ENCODE results near the gene CPA1.
A peak's percentile ranks its signal among the peaks of the same experiment; 100 is the strongest.

The CPA1 gene

DNA sequence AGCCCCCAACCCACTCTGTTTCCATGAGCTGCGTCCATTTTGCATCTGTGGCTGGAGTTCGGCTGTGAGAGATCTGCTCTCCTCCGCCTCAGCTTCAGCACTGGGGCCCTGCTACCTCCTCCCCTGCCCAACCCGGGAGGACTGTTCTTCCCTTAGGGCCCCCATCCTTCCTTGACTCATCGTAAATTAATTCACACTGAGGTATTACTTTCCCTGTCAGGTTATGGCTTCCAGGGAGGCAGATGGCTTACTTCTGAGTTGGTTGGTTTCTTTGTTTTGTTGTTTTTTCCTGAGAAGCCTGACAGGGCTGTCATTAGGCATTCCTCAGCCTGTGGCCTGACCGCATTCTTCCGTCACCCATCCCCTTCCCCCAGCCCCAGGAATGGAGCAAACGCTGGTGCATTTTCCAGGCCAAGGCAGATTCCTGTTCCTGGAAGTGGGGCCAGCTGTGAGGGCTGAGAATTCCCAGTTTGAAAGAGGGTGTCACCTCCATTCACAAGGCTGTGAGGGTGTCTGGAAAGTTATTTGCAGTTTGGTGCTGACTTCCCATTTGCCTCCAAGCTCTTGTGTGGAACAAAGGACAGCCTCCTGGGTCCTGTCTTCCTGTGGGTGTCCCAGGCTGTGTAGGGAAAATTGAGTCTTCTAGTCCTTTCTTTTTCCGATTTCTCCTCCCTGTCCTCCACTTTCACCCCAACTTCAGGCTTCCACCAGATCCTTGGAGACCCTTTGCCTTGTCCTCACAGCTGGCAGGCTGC, 24.0 kb upstream of the CPA1 start:
- no peak overlapping the region for H3K4me3 ChIP-seq (ENCODE audit: low read depth, low read length, poor library complexity, severe bottlenecking)
- TF ChIP-seq EZH2 (IDR thresholded peaks at IDR 0.05; ENCODE audit: borderline replicate concordance, low read length): no peak
- TF ChIP-seq, protein P1, sequence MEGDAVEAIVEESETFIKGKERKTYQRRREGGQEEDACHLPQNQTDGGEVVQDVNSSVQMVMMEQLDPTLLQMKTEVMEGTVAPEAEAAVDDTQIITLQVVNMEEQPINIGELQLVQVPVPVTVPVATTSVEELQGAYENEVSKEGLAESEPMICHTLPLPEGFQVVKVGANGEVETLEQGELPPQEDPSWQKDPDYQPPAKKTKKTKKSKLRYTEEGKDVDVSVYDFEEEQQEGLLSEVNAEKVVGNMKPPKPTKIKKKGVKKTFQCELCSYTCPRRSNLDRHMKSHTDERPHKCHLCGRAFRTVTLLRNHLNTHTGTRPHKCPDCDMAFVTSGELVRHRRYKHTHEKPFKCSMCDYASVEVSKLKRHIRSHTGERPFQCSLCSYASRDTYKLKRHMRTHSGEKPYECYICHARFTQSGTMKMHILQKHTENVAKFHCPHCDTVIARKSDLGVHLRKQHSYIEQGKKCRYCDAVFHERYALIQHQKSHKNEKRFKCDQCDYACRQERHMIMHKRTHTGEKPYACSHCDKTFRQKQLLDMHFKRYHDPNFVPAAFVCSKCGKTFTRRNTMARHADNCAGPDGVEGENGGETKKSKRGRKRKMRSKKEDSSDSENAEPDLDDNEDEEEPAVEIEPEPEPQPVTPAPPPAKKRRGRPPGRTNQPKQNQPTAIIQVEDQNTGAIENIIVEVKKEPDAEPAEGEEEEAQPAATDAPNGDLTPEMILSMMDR (IDR thresholded peaks at IDR 0.05; ENCODE audit: low read length): no peak
- no peaks in the 10 kb centered on the region for H3K27me3 ChIP-seq (ENCODE audit: insufficient read depth, low read length)
- peaks cover 45% of the 10 kb centered on the region for H3K4me1 ChIP-seq (ENCODE audit: insufficient read depth, low read length, severe bottlenecking)
- H3K9me3 ChIP-seq (ENCODE audit: low read length): peaks cover 26% of the 10 kb centered on the region; the same call in 1 of the 2 replicates
- H3K4me2 ChIP-seq (ENCODE audit: low read length): no peak overlapping the region
- H3F3A ChIP-seq (ENCODE audit: insufficient read depth, low read length): no peaks in the 10 kb centered on the region
- no peaks in the 10 kb centered on the region for H3K9me2 ChIP-seq (ENCODE audit: low read depth, low read length)
- peak overlapping the region; percentile 21 for H3K27ac ChIP-seq (ENCODE audit: low read depth, low read length, poor library complexity, severe bottlenecking)
- H3K79me2 ChIP-seq (ENCODE audit: insufficient read depth, low read length): no peaks in the 10 kb centered on the region
- no peak overlapping the region for H2AFZ ChIP-seq (ENCODE audit: low read length)
- H3K9ac ChIP-seq (ENCODE audit: low read length): no peak overlapping the region; the same call in 1 of the 2 replicates
- no peaks in the 10 kb centered on the region for H4K20me1 ChIP-seq (ENCODE audit: insufficient read depth, low read length)
- no peaks in the 10 kb centered on the region; the same call in 1 of the 2 replicates for H3K36me3 ChIP-seq (ENCODE audit: insufficient read depth, low read length)

DNA sequence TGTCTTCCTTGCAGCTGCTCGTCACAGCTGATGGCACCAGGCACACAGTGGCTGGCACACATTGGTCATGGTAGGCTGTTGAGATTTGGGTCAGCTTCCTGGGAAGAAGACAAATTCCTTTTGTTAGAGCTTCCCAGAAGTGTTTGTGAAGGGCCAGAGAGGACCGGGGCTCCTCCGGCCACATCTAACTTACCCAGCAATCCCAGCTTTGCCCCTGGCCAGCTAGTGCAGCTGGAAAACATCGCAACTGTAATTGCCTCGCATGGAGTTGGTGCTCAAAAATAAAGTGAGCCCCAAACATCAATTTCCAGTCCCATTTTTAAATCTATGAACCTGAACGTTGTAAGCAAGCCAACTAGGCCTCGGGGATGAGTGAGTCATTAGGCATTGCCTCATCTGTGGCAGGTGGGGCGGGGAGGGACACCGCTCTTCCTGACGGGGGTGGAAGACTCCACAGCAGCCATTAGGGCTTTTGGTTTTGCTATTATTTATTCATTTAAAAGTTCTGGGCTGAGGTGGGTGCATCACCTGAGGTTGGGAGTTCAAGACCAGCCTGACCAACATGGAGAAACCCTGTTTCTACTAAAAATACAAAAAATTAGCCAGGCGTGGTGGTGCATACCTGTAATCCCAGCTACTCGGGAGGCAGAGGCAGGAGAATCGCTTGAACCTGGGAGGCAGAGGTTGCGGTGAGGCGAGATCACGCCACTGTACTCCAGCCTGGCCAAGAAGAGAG, 23.2 kb upstream of the CPA1 start:
- Histone ChIP-seq H3K79me2 (ENCODE audit: insufficient read depth, low read length) (no peaks in the 10 kb centered on the region), H3F3A (ENCODE audit: insufficient read depth, low read length) (no peaks in the 10 kb centered on the region), H3K4me1 (ENCODE audit: insufficient read depth, low read length, severe bottlenecking) (peaks cover 40% of the 10 kb centered on the region), H3K27ac (ENCODE audit: low read depth, low read length, poor library complexity, severe bottlenecking) (peak overlapping the region; percentile 21), H3K27me3 (ENCODE audit: insufficient read depth, low read length) (no peaks in the 10 kb centered on the region), H3K4me2 (ENCODE audit: low read length) (no peak overlapping the region), H3K9me3 (ENCODE audit: low read length) (peaks cover 26% of the 10 kb centered on the region; the same call in 1 of the 2 replicates), H2AFZ (ENCODE audit: low read length) (no peak overlapping the region), H3K9ac (ENCODE audit: low read length) (no peak overlapping the region), H4K20me1 (ENCODE audit: insufficient read depth, low read length) (no peaks in the 10 kb centered on the region), H3K36me3 (ENCODE audit: insufficient read depth, low read length) (no peaks in the 10 kb centered on the region; the same call in 1 of the 2 replicates), H3K9me2 (ENCODE audit: low read depth, low read length) (no peaks in the 10 kb centered on the region), H3K4me3 (ENCODE audit: low read depth, low read length, poor library complexity, severe bottlenecking) (no peak overlapping the region)
- TF ChIP-seq, protein P1 (IDR thresholded peaks at IDR 0.05; ENCODE audit: low read length): no peak
- TF ChIP-seq EZH2 (IDR thresholded peaks at IDR 0.05; ENCODE audit: borderline replicate concordance, low read length): no peak

DNA sequence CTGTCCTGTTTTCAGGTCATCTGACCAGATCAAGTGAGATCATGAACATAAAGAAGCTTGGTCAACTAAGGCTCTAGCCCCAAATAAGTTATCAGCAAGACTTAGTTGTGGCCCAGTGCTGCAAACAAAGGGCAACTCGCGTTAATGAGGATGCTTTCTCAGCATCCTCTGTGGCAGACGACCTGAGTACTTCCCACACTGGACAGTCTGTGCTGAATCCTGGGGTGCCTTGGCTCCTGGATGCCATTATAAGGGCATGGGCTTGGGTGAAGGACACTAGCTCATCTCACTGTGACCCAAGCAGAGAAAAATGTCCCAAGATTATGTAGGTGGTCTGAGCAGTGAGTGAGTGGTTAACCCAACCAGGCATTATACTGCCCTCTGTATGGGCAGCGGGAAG, 21.8 kb upstream of the CPA1 start:
- TF ChIP-seq EZH2 (IDR thresholded peaks at IDR 0.05; ENCODE audit: borderline replicate concordance, low read length): no peak
- TF ChIP-seq, protein P1 (IDR thresholded peaks at IDR 0.05; ENCODE audit: low read length): no peak
- H3K27me3 ChIP-seq (ENCODE audit: insufficient read depth, low read length): no peaks in the 10 kb centered on the region
- no peak overlapping the region for H2AFZ ChIP-seq (ENCODE audit: low read length)
- peaks cover 26% of the 10 kb centered on the region; the same call in 1 of the 2 replicates for H3K9me3 ChIP-seq (ENCODE audit: low read length)
- peaks cover 36% of the 10 kb centered on the region for H3K4me1 ChIP-seq (ENCODE audit: insufficient read depth, low read length, severe bottlenecking)
- H3K4me3 ChIP-seq (ENCODE audit: low read depth, low read length, poor library complexity, severe bottlenecking): no peak overlapping the region
- no peak overlapping the region for H3K4me2 ChIP-seq (ENCODE audit: low read length)
- H3K27ac ChIP-seq (ENCODE audit: low read depth, low read length, poor library complexity, severe bottlenecking): no peak overlapping the region
- no peaks in the 10 kb centered on the region for H3F3A ChIP-seq (ENCODE audit: insufficient read depth, low read length)
- no peaks in the 10 kb centered on the region; the same call in 1 of the 2 replicates for H3K36me3 ChIP-seq (ENCODE audit: insufficient read depth, low read length)
- H3K9me2 ChIP-seq (ENCODE audit: low read depth, low read length): no peaks in the 10 kb centered on the region
- H4K20me1 ChIP-seq (ENCODE audit: insufficient read depth, low read length): no peaks in the 10 kb centered on the region
- H3K79me2 ChIP-seq (ENCODE audit: insufficient read depth, low read length): no peaks in the 10 kb centered on the region
- H3K9ac ChIP-seq (ENCODE audit: low read length): no peak overlapping the region
